HG02885 (cell line): ENCODE results near the gene NME7.
"Not testable (repeated sequence)": the region's sequence is repeated elsewhere in the genome, so short reads cannot be mapped to it uniquely, and the experiment has no call there.

Source experiments
- ATAC-seq: cut with Tn5 transposase; IDR thresholded peaks from one replicate; pipeline ENCODE4 v1.9.1; 2021; ENCODE audit warnings: mild to moderate bottlenecking; ENCODE audit not compliant: unreplicated experiment, poor library complexity

The NME7 gene

DNA sequence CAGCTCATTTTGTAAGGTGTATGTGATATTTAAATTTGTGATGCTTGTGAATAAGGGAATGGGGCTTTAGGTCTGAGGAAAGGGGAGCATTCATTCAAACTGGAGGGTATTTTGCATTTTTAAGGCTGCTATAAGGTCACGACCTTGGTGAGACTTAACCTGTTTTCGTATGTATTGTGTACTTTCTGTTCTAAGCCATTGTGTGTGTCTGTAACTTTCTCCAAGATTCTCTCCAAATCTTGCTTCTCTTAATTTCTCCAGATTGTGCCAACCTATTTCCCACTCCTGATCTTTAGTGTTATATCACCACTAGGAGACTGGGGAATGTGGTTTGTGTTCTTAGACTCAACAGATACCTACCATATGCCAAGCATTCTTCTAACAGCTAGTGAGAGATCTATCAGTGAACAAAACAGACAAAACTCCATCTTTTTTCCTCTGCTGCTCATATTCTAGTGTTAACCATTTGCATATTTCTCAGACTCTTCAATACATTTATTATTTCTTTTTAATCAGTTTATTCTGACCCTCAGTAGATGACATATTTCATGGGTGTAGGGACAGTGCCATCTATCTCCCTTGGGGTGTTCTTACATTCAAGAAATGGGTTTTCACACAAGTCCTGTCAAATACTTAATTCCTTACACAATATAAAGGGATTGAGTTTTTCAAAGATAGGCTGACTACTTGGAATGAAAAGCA is 233.6 kb downstream of the NME7 start:
- ATAC-seq, result no peak

DNA sequence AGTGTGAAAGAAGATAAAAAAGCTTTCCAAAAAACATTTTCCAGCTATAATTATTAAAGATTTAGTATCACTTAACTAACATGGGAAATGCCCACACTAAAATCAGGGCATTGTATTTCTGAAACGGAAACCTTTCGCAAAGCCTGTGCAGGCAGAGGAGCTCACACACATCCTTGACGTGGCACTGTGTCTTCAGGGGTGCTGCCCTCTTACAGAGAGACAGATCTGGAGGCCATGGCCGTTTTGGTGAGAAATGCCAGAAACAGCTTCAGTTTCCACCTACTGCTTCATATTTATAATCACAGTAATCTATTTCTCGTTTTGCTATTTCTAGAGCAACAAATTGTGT is 234.4 kb downstream of the NME7 start:
- ATAC-seq, result no peak

DNA sequence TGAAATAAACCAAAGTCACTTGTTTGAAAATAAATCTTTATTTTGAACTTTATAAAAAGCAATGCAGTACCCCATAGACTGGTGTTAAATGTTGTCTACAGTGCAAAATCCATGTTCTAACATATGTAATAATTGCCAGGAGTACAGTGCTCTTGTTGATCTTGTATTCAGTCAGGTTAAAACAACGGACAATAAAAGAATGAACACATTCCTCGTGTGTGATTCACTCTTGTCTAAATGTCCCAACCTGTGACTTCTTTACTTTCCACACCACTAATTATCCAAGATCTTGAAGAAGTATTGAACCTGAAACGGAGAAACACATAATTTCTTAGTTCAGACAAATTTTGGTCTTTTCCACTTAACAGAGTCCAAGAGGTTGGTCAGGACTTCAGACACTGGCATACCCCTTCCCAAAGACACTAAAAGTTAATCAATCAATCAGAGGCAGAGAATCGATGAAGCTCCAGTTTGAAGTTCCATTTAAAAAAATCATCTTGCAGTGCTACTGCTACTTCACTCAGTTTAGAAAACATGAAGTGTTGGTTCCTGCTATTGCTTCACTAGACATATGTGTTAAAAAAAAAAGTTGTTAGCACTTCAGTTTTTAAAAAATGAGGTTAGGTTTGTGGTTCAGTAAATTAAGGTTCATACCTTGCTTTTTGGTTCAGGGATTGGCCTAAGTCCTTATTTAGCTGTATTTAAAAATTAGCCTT is 234.9 kb downstream of the NME7 start:
- no peak for ATAC-seq

DNA sequence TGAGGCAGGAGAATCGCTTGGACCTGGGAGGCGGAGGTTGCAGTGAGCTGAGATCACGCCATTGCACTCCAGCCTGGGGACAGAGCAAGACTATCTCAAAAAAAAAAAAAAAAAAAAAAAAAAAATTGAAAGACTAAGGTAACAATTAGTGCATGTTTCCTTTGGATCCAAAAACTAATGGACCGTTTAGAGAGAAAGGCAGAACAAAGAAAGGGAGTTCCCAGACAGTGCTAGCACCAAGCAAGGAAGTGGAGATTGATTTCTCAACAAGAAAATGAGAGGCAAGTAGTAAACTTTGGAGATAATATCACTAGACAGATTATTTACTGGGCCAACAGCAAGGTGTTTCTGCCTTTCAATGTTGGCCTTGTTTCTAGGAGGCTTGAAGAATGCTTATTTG is 236.9 kb downstream of the NME7 start:
- no peak for ATAC-seq

DNA sequence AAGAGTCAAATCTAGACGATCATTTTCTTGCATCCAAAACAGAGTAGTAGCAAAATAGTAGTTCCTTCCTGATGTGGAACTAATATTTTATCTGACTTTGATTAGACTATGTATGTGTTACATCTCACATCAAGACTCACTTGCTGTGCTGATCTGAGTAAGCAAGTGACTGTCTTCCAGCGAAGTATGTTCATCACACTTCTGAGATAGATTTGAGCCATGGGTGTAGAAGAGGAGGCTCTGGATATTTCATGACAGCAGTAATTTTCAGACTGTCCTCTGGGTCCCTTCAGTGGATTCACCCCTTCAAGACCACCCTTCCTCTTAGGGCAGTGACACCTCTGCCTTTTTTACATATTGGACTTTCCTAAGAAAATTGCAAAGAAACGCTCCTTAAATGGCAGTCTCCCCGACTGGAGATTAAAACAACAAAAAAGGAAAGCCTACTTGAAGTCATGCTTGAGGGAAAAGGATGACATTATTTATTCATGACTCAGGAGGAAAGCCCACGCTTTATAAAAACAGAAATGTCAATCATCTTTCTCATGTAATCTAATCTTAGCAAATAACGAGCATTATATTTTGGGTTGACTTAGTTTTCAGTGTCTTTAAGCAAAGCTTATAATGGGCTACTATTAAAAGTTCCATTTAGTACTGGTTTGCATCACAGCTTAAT is 238.3 kb downstream of the NME7 start:
- no peak for ATAC-seq

DNA sequence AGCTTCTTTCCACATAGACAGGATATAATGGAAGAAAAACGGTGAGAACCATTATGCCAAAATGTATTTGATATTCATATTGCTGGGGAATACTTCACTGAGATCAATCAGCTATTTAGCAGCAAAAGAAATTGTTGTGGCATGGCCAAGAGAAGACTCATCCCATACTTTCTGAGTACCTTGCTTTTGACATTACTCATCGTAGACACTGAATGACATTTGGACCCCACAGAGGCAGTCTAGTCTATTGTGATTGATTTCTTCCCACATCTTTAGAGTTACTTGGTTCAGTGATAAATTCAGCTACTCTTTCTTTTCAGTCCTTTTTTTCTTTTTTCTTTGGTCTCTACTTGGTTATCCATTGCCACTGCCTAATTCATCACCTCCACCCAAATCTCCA is 239.0 kb downstream of the NME7 start:
- ATAC-seq, result no peak

DNA sequence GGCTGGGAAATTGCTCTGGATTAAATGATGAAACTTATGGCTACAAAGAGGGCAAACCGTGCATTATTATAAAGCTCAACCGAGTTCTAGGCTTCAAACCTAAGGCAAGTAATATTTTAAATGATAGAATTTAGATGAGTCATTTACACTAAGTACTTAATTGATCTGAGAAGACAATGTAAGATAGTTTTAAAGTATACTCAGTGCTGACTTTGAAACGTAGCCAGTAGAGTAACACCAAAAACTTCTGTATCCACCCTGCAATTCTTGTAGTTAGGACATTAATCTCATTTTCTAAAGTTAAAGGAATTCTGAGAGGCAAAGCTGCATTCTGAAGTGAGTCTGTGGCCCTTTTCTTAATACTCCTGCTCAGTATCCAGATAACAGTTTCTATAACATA is 240.3 kb downstream of the NME7 start:
- no peak for ATAC-seq

DNA sequence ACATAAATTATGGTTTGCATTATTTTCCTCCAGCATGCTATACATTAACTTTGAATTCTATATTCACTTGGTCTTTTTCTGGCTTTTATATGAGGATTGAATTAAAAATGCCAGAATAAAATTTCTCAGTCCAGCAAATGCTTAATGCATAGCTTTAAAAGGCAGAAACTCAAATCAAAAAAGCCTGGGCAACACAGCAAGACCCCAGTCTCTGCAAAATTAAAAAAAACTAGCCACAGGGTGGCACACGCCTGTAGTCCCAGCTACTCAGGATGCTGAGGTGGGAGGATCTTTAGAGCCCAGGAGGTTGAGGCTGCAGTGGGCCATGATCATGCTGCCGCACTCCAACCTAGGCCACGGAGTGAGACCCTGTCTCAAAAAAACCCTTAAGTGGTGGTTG is 241.3 kb downstream of the NME7 start:
- no peak for ATAC-seq

DNA sequence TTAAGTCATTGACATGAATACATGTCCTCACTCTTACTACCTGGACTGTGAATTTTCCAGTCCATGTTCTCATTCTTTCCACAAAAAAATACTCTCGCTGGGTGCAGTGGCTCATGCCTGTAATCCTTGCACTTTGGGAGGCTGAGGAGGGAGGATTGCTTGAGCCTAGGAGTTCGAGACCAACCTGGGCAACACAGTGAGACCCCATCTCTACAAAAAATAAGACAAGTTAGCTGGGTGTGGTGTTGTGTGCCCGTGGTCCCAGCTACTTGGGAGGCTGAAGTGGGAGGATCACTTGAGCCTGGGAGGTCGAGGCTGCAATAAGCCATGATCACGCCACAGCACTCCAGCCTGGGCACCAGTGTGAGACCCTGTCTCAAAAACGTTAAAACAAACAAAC is 242.0 kb downstream of the NME7 start:
- not testable (repeated sequence) for ATAC-seq

DNA sequence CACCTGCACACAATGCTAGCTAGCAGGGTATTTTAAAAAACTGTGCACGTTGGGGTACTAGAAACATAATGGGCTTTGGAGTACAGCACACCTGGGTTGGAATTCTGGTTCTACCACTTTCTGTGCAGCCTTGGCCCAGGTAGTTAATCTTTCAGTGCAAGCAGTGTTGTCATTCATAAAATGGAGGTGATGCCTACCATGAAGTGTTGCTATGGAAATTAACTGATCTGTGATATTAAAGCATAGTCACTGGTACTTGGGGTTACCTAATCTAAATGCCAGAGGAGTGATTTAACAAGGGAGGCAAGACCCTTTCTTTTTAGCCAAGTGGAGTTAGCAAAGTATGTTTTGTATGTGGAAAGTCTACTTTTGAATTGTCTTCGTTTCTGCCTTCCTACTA is 243.1 kb downstream of the NME7 start:
- no peak for ATAC-seq

DNA sequence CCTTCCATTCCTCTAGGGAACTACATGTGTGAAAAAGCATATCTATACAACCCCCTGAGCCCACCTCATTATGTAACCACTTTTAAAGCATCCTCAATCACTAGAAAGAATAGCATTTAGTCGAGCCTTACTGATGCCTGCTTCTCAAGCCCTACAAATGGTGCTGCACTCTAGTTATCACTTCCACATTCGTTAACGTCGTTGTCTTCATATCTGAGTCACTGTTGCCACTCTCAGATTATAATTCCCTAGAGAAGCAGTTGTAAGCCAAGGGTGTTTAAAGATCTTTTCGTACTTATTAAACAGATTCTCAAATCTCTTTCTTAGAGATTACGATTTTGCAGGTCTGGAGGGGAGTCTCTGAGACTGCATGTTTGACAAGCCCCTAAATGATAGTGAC is 244.6 kb downstream of the NME7 start:
- peak; percentile 73 for ATAC-seq

DNA sequence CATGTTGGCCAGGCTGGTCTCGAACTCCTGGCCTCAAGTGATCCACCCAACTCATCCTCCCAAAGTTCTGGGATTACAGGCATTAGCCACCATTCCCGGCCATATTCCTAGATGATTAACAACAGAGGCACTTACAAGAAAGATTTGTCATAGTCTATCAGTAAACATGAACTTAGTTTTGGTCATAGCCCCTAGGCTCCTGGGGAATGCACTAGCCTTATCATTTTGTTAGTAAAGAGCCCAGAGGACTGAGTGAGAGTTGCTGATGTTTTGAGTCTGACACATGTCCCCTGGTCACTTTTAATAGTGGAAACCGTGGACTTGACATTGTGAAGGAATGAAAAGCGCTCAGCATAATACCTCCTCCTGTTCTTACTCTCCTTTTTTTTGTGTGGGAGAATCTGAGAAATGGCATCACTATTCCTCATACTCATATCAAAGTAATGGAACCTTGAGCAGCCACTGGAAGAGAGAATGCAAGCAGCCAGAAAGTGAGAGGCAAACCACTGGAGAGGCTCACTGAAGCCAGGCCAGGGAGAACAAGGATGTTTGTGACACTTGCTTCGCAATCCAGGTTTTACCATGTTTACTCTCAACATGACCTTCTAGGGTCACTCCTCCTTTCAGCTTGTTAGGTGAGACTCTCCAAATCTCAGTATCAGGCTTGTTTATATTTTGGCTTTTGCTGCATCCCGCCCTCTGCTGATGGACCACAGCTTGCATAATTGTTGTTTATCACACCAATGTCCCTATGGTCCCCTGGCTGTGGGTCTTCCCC is 246.3 kb downstream of the NME7 start:
- no peak for ATAC-seq

DNA sequence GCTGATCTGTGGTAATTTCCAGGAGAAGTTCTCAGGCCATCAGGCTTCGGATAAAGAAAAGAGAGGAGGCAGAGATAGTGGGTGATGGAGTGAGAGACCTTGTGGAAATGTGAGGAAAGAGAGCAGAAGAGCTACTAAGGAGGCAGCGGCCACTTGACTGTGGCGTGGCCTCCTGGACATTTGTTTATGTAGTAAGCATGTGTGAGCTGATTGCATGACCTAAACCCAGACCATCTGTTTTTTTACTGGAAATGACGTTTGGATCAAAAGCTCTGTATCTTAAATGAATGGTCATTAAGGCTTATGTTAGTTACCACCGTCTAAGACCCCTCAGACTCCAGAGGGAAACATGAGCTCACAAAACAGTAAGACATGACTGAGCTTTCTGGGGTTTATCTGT is 247.5 kb downstream of the NME7 start:
- no peak for ATAC-seq

DNA sequence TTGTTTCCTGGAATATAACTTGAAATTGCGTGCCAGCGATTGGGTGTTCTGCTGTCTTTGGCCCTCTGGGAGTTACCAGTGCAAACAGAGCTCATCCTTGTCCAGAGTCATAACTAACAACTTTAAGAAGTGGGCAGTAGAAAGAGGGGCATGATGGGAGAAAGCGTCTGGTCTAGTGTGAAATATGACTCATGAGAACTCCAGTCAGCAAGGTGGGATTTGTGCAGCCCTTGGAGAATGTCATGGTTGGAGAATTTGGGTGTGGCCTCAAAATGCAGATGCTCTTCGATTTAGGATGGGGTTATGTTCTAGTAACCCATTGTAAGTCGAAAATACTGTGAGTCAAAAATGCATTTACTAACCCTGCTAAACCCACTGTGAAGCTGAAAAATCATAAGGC is 248.2 kb downstream of the NME7 start:
- ATAC-seq, result no peak

DNA sequence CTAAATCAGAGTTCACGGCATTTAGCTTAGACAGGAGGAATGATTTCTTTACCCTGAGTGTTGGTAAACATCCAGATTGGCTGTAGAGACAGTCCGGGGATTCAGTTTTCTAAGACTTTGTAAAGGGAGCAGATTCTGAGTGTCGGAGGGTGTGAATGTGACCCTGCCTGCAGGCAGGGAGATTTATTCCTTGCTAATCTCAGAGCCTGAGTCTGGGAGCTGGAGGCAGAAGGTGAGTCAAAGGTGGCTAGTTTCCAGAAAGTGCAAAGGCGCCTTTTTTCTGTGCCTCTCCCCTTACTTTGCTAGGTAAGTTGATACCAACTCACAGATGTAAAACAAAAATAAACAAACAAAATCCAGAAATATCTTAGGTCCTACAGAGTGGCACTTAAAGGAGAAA is 249.4 kb downstream of the NME7 start:
- ATAC-seq, result no peak

DNA sequence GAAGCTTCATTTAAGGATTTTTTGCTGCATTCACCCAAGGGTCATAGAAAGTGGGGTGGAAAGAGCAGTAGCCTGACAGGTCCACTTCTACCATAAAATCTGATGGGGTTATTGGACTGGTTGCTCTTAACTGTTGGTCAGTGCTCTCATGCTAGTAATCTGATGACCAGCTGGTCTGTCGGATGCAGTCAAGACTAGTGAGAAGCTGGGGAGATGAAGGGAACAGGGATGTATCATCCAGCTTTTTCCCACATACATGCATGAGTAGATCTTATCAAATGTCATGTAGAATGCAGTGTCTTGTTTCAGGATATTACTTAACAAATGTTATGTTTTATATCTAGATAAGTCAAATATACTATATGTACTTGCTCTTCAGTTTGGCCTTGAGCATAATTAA is 250.0 kb downstream of the NME7 start:
- no peak for ATAC-seq

DNA sequence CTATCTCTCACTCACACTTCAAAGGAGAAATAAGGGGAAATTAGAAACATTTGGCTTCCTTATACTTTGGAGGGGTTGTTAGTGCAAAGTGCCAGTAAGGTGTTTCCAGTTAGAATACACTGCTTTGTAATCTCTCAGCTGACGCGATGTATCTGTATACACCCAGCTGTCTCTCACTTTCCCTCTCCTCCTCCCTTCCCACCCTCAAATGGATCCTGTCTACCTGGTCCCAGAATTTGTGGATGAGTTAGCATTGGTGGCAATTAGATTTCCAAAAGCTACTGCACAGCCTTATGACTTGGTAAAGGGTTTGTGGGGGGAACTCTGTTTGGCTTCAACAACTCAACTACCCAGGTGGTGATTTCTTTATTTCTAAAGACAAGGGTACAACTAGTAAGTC is 250.6 kb downstream of the NME7 start:
- no peak for ATAC-seq

DNA sequence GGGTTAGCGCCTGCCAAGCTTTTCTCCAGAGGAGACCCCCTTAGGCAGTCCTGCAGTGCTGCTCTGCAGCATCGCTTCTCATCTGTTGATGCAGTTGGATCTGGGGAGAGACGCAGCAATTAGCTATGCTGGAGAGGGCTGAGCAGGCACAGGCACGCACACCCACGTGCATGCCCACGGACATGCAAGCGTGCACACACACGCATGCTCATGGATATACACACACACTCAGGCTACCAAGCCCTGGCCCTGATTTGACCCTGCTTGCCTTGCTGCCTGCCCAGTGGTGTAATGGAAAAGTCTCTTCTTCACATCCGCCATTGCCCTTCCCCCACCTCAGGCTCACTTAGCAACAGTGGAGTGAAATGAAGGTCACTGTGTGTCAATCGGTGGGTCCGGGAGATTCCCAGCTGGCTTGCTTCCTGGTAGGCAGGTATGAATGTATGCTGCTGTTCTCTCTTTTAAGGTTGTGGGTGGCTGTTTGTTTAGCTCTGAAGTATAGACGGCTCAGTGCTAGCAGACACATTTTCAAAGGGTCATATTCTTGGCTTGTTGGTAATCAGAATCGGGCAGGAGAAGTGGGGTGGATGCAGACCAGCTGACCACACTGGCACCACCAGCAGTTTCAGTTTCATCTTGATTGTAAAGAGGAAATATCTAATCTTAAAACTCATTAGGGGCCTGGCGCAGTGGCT is 251.6 kb downstream of the NME7 start:
- ATAC-seq, result peak; percentile 63

DNA sequence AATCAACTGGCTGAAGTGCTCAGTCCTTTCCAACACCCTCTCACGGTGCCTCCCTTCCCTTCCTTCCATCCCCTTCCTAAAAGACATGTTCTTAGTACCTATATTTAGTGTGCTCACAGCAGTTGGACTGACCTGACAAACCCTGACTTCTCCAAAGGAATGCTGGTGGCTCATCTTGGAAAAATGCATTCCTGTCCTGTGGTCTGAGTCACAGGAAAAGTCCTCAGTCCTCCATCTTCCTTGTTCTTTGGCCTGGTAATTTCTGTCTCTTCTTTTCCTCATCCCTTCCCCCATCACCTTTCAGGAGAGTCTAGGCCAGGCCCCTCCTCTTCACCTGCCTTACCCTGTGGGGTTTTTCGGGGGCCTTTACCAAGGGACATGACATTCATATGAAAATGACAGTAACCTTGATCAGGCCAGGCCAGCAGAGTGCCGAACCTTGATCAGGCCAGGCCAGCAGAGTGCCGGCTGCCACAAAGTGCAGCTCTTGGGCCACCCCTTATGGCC is 253.9 kb downstream of the NME7 start:
- peak; percentile 44 for ATAC-seq

DNA sequence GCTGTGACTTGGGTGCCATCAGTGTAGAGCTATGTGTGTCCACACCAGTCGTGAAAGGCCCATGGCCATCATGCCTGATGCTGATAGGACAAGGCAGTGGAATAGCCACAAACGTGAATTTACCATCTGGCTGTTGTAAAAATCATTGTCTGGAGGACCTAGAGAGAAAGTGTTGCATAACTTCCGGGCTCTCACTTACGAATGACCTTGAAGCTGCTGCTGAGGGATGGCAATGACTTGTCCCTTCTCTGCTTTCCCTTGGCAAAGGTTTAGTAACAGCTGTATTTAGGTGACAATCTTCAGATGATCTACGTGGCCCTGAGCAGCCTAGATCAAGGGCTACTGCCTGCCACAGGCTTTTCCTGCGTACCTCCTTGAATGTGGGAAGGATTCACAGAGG is 255.4 kb downstream of the NME7 start:
- ATAC-seq, result no peak
